Activated T-cell treated with anti-CD3 and anti-CD28 coated beads for 4 hours (primary cell): ENCODE results near the gene BAG5.
"Not testable (repeated sequence)": the region's sequence is repeated elsewhere in the genome, so short reads cannot be mapped to it uniquely, and the experiment has no call there.

Source experiments
- DNase-seq: peaks from one replicate; pipeline ENCODE4 v3.0.0-alpha.2; 2020

Gene BAG5

GRCh38 chr14:103562429-103563225 lies at the start of gene BAG5, which contains the start of gene COA8:
BAG5 (minus strand) TSS chr14:103562657; CDS start chr14:103561164, 1,493 bp downstream.
COA8 (plus strand) TSS chr14:103562960; CDS start chr14:103563002, 42 bp downstream.
- DNase-seq = peak; percentile 78

GRCh38 chr14:103611215-103611614 lies 48.8 kb upstream of the BAG5 start:
- no peak for DNase-seq

- not testable (repeated sequence) for DNase-seq
These were observed 46.6 kb upstream of the BAG5 start for GRCh38 chr14:103609081-103609480.

GRCh38 chr14:103607822-103608221 lies 45.4 kb upstream of the BAG5 start:
- no peak for DNase-seq

GRCh38 chr14:103606963-103607668 lies 44.7 kb upstream of the BAG5 start:
- DNase-seq = peak; percentile 24

GRCh38 chr14:103604620-103605019 lies 42.2 kb upstream of the BAG5 start:
- no peak for DNase-seq

- no peak for DNase-seq
These were observed 38.0 kb upstream of the BAG5 start for GRCh38 chr14:103600503-103600902.

- DNase-seq = no peak
These were observed 35.3 kb upstream of the BAG5 start for GRCh38 chr14:103597623-103598377.

- no peak for DNase-seq
These were observed 31.8 kb upstream of the BAG5 start for GRCh38 chr14:103594265-103594664.

- DNase-seq = no peak
These were observed 31.1 kb upstream of the BAG5 start for GRCh38 chr14:103593577-103593976.

- no peak for DNase-seq
These were observed 22.0 kb upstream of the BAG5 start for GRCh38 chr14:103584326-103584915.

- DNase-seq = no peak
These were observed 19.7 kb upstream of the BAG5 start for GRCh38 chr14:103581954-103582703.

GRCh38 chr14:103581206-103581605 lies 18.7 kb upstream of the BAG5 start:
- no peak for DNase-seq

GRCh38 chr14:103578401-103579075 lies 16.1 kb upstream of the BAG5 start:
- no peak for DNase-seq

- DNase-seq = no peak
These were observed 14.0 kb upstream of the BAG5 start for GRCh38 chr14:103576371-103577024.

GRCh38 chr14:103574707-103575285 lies 12.3 kb upstream of the BAG5 start:
- no peak for DNase-seq

GRCh38 chr14:103574104-103574503 lies 11.6 kb upstream of the BAG5 start:
- no peak for DNase-seq

- DNase-seq = no peak
These were observed 7.0 kb upstream of the BAG5 start for GRCh38 chr14:103569408-103569807.

GRCh38 chr14:103568952-103569351 lies 6.5 kb upstream of the BAG5 start:
- no peak for DNase-seq

- DNase-seq = no peak
These were observed 1.5 kb upstream of the BAG5 start for GRCh38 chr14:103563844-103564505.
